ENCODE data around the gene NPAS4. TPM values are rescaled to one million over a fixed set of nuclear protein-coding genes. Genes with fewer than 3 reads are reported as not detected.

Gene NPAS4
- total RNA-seq, 4 donors from 2014 or later = not detected

GRCh38 chr11:66465373-66466224, 44.8 kb downstream of the NPAS4 start:
- Histone ChIP-seq H3K4me3 (peak overlapping the region; percentile 78), H3K9me3 (no peaks in the 10 kb centered on the region), H3K27me3 (no peaks in the 10 kb centered on the region), H3K4me1 (peaks cover 22% of the 10 kb centered on the region), H3K27ac (no peak overlapping the region), H3K36me3 (peaks cover 4% of the 10 kb centered on the region)
- TF ChIP-seq POLR2A (IDR thresholded peaks at IDR 0.05) = no peak
- no peak for TF ChIP-seq EP300 (IDR thresholded peaks at IDR 0.05)
- TF ChIP-seq CTCF (IDR thresholded peaks at IDR 0.05) = no peak
- no peak for TF ChIP-seq POLR2AphosphoS5 (IDR thresholded peaks at IDR 0.05)
- no peak for DNase-seq (ENCODE audit: low spot score in 2 of 2)
- WGBS = 35% methylated on average over 19 of the region's 19 CpGs

GRCh38 chr11:66466225-66467033, 45.6 kb downstream of the NPAS4 start, which contains the start of gene PELI3:
TSS of gene PELI3 (plus strand) at chr11:66466905. CDS start at chr11:66468129, 1,224 bp downstream.
- peak within 1 kb of the TSS; percentile 71 for H3K27ac ChIP-seq
- H3K36me3 ChIP-seq = peaks cover 12% of the 10 kb centered on the region
- TF ChIP-seq EP300 (IDR thresholded peaks at IDR 0.05) (no peak), POLR2A (IDR thresholded peaks at IDR 0.05) (no peak), POLR2AphosphoS5 (IDR thresholded peaks at IDR 0.05) (no peak), CTCF (IDR thresholded peaks at IDR 0.05) (no peak)
- DNase-seq (ENCODE audit: low spot score in 2 of 2) = peak; percentile 96 to 97
- no peaks in the 10 kb centered on the region for H3K27me3 ChIP-seq
- under 1% methylated on average over 27 of the region's 63 CpGs for WGBS
- H3K4me1 ChIP-seq = peaks cover 22% of the 10 kb centered on the region
- H3K4me3 ChIP-seq = peak within 1 kb of the TSS; percentile 78
- H3K9me3 ChIP-seq = no peaks in the 10 kb centered on the region

- DNase-seq (ENCODE audit: low spot score in 2 of 2) = no peak
- H3K27ac ChIP-seq = peak overlapping the region; percentile 71
- peaks cover 18% of the 10 kb centered on the region for H3K36me3 ChIP-seq
- H3K4me3 ChIP-seq = peak overlapping the region; percentile 78
- H3K27me3 ChIP-seq = no peaks in the 10 kb centered on the region
- WGBS = 3% methylated on average over 21 of the region's 72 CpGs
- H3K9me3 ChIP-seq = no peaks in the 10 kb centered on the region
- peaks cover 22% of the 10 kb centered on the region for H3K4me1 ChIP-seq
- TF ChIP-seq CTCF (IDR thresholded peaks at IDR 0.05) = peak; percentile 25 to 54
- no peak for TF ChIP-seq POLR2AphosphoS5 (IDR thresholded peaks at IDR 0.05)
These were observed 46.3 kb downstream of the NPAS4 start for GRCh38 chr11:66467034-66467659.

GRCh38 chr11:66467756-66468155, 46.9 kb downstream of the NPAS4 start:
- TF ChIP-seq EP300 (IDR thresholded peaks at IDR 0.05) (no peak), CTCF (IDR thresholded peaks at IDR 0.05) (no peak), POLR2AphosphoS5 (IDR thresholded peaks at IDR 0.05) (no peak)
- Histone ChIP-seq H3K27ac (no peak overlapping the region), H3K4me1 (peaks cover 22% of the 10 kb centered on the region), H3K27me3 (no peaks in the 10 kb centered on the region), H3K36me3 (peaks cover 24% of the 10 kb centered on the region), H3K9me3 (no peaks in the 10 kb centered on the region), H3K4me3 (peak overlapping the region; percentile 78)
- DNase-seq (ENCODE audit: low spot score in 2 of 2) = no peak
- WGBS = 25% methylated on average over 4 of the region's 6 CpGs
